ENCODE measurements around the gene STH.

STH gene

DNA sequence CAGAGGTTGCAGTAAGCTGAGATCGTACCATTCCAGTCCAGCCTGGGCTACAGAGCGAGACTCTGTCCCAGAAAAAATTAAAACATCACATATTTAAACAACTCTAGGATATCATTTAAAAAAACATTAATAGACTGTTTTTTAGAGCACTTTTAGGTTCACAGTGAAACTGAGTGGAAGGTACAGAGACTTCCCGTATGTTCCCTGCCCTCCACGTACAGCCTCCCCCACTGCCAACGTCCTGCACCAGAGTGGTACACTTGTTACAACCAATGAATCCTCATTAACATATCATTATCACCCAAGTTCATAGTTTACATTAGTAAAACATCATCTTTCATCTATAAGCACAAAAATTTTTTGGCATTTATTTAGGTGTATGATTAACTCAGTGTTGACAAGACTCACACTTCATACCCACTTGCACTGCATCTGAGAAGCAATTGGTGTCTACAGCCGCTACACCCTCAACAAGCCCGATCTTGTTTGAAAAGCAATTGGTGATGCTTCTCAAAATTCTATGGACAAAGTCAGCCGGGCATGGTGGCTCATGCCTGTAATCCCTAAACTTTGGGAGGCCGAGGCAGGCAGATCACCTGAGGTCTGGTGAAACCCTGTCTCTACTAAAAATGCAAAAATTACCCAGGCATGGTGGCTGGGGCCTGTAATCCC lies 39.9 kb upstream of the STH start:
- WGBS (ENCODE audit: extremely low coverage, insufficient coverage, insufficient read length), result no CpG with 5 or more reads among the region's 9 CpGs
- no peak overlapping the region for H3K4ac ChIP-seq (ENCODE audit: low read depth, low read length)

DNA sequence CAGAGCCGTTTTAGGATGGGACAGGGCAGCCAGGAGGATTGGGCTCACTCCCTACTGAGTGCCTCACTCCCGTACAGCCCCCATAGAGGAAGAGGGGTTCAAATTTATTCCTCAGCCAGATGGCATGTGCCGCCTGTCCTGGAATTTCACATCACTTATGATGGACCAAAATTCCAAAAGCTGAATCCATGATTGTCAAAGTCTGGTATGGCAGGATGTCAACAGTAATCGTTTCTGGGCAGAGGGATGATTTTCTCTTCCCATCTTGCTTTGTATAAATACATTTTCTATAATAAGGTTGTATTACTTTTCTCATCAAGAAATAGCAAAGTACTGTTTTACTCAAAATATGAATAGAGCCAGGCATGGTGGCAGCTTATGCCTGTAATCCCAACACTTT lies 38.7 kb upstream of the STH start:
- Histone ChIP-seq H3K4me3 (ENCODE audit: low read depth, low read length) (no peak overlapping the region), H2BK12ac (ENCODE audit: low read length) (no peak overlapping the region), H4K91ac (ENCODE audit: low read depth, low read length) (no peak overlapping the region), H3K27ac (ENCODE audit: low read depth, low read length) (no peak overlapping the region), H3K23ac (ENCODE audit: low read length) (no peak overlapping the region), H3K4ac (ENCODE audit: low read depth, low read length) (no peak overlapping the region), H3K9me3 (ENCODE audit: insufficient read depth, low read depth, low read length) (peaks cover 4% of the 10 kb centered on the region), H4K12ac (ENCODE audit: low read depth, low read length) (no peak overlapping the region), H3K79me1 (ENCODE audit: low read length) (no peaks in the 10 kb centered on the region), H3K18ac (ENCODE audit: low read length) (no peak overlapping the region), H2AFZ (ENCODE audit: insufficient read depth, low read length, poor library complexity) (no peak overlapping the region), H3K14ac (ENCODE audit: low read length) (no peak overlapping the region), H3K27me3 (ENCODE audit: insufficient read depth, low read length) (no peaks in the 10 kb centered on the region), H3K4me2 (ENCODE audit: low read length) (no peak overlapping the region), H3K79me2 (ENCODE audit: control insufficient read depth, insufficient read depth, low read length, poor library complexity) (no peaks in the 10 kb centered on the region), H4K8ac (ENCODE audit: low read depth, low read length) (no peak overlapping the region), H2BK5ac (ENCODE audit: low read depth, low read length, poor library complexity) (no peak overlapping the region), H3K36me3 (ENCODE audit: control insufficient read depth in 1 of 2, insufficient read depth in 2 of 2, low read length in 2 of 2) (no peaks in the 10 kb centered on the region), H2BK120ac (ENCODE audit: insufficient read depth, low read length, poor library complexity) (no peak overlapping the region), H3K4me1 (ENCODE audit: control insufficient read depth in 1 of 2, insufficient read depth in 2 of 2, low read length in 2 of 2) (peaks cover 0 to 3% of the 10 kb centered on the region in 2 experiments), H3K9ac (ENCODE audit: low read length) (no peak overlapping the region), H2AK5ac (ENCODE audit: low read length) (no peak overlapping the region)
- WGBS (ENCODE audit: extremely low coverage, insufficient coverage, insufficient read length), result no CpG with 5 or more reads among the region's 4 CpGs
- DNase-seq, result no peak

More for the DNA sequence above, 39.9 kb upstream of the STH start:
- H3K4me1 ChIP-seq (ENCODE audit: control insufficient read depth in 1 of 2, insufficient read depth in 2 of 2, low read length in 2 of 2), result peaks cover 1 to 3% of the 10 kb centered on the region in 2 experiments
- no peak overlapping the region for H2BK5ac ChIP-seq (ENCODE audit: low read depth, low read length, poor library complexity)
- peaks cover 5% of the 10 kb centered on the region for H3K9me3 ChIP-seq (ENCODE audit: insufficient read depth, low read depth, low read length)
- no peak overlapping the region for H3K14ac ChIP-seq (ENCODE audit: low read length)
- H3K18ac ChIP-seq (ENCODE audit: low read length), result no peak overlapping the region
- no peaks in the 10 kb centered on the region for H3K36me3 ChIP-seq (ENCODE audit: control insufficient read depth in 1 of 2, insufficient read depth in 2 of 2, low read length in 2 of 2)
- DNase-seq, result no peak
- no peak overlapping the region for H2AK5ac ChIP-seq (ENCODE audit: low read length)
- H4K8ac ChIP-seq (ENCODE audit: low read depth, low read length), result no peak overlapping the region
- no peaks in the 10 kb centered on the region for H3K79me1 ChIP-seq (ENCODE audit: low read length)
- H3K9ac ChIP-seq (ENCODE audit: low read length), result no peak overlapping the region
- no peaks in the 10 kb centered on the region for H3K79me2 ChIP-seq (ENCODE audit: control insufficient read depth, insufficient read depth, low read length, poor library complexity)
- no peak overlapping the region for H4K12ac ChIP-seq (ENCODE audit: low read depth, low read length)
- no peak overlapping the region for H2AFZ ChIP-seq (ENCODE audit: insufficient read depth, low read length, poor library complexity)
- H2BK120ac ChIP-seq (ENCODE audit: insufficient read depth, low read length, poor library complexity), result no peak overlapping the region
- no peak overlapping the region for H4K91ac ChIP-seq (ENCODE audit: low read depth, low read length)
- H3K27ac ChIP-seq (ENCODE audit: low read depth, low read length), result no peak overlapping the region
- H3K4me2 ChIP-seq (ENCODE audit: low read length), result no peak overlapping the region
- H3K4me3 ChIP-seq (ENCODE audit: low read depth, low read length), result no peak overlapping the region
- no peak overlapping the region for H3K23ac ChIP-seq (ENCODE audit: low read length)
- H3K27me3 ChIP-seq (ENCODE audit: insufficient read depth, low read length), result no peaks in the 10 kb centered on the region
- no peak overlapping the region for H2BK12ac ChIP-seq (ENCODE audit: low read length)

DNA sequence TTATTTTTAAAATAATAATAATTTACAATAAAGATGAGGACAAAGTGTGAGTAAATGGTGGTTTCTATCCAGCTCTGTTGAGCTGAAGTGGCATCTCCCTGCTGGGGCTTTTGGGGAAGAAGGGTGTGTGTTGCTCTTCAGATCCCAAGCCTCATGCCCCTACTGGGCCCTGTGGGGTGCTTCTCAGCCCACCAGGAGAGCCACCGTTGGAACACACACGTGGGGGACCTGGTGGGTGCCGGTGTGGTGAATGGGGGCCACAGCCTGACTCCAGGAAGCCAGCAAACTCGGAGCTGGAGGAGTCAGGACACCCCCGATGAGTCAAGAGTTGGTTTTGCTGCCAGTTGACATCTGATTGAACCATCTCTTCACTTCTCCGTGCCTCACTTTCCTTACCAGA lies 37.8 kb upstream of the STH start:
- Histone ChIP-seq H4K91ac (ENCODE audit: low read depth, low read length) (no peak overlapping the region), H2BK12ac (ENCODE audit: low read length) (no peak overlapping the region), H3K79me1 (ENCODE audit: low read length) (no peaks in the 10 kb centered on the region), H4K12ac (ENCODE audit: low read depth, low read length) (no peak overlapping the region), H3K27ac (ENCODE audit: low read depth, low read length) (no peak overlapping the region), H2AFZ (ENCODE audit: insufficient read depth, low read length, poor library complexity) (no peak overlapping the region), H3K14ac (ENCODE audit: low read length) (no peak overlapping the region), H3K27me3 (ENCODE audit: insufficient read depth, low read length) (no peaks in the 10 kb centered on the region), H2BK120ac (ENCODE audit: insufficient read depth, low read length, poor library complexity) (no peak overlapping the region), H3K36me3 (ENCODE audit: control insufficient read depth in 1 of 2, insufficient read depth in 2 of 2, low read length in 2 of 2) (no peaks in the 10 kb centered on the region), H3K23ac (ENCODE audit: low read length) (no peak overlapping the region), H3K4me3 (ENCODE audit: low read depth, low read length) (no peak overlapping the region), H2AK5ac (ENCODE audit: low read length) (no peak overlapping the region), H3K9ac (ENCODE audit: low read length) (no peak overlapping the region), H3K9me3 (ENCODE audit: insufficient read depth, low read depth, low read length) (peaks cover 2% of the 10 kb centered on the region), H3K4ac (ENCODE audit: low read depth, low read length) (no peak overlapping the region), H4K8ac (ENCODE audit: low read depth, low read length) (no peak overlapping the region), H3K4me2 (ENCODE audit: low read length) (no peak overlapping the region), H3K18ac (ENCODE audit: low read length) (no peak overlapping the region), H2BK5ac (ENCODE audit: low read depth, low read length, poor library complexity) (no peak overlapping the region), H3K79me2 (ENCODE audit: control insufficient read depth, insufficient read depth, low read length, poor library complexity) (no peaks in the 10 kb centered on the region), H3K4me1 (ENCODE audit: control insufficient read depth in 1 of 2, insufficient read depth in 2 of 2, low read length in 2 of 2) (peaks cover 0 to 3% of the 10 kb centered on the region in 2 experiments)
- DNase-seq, result no peak
- WGBS (ENCODE audit: extremely low coverage, insufficient coverage, insufficient read length), result no CpG with 5 or more reads among the region's 6 CpGs

DNA sequence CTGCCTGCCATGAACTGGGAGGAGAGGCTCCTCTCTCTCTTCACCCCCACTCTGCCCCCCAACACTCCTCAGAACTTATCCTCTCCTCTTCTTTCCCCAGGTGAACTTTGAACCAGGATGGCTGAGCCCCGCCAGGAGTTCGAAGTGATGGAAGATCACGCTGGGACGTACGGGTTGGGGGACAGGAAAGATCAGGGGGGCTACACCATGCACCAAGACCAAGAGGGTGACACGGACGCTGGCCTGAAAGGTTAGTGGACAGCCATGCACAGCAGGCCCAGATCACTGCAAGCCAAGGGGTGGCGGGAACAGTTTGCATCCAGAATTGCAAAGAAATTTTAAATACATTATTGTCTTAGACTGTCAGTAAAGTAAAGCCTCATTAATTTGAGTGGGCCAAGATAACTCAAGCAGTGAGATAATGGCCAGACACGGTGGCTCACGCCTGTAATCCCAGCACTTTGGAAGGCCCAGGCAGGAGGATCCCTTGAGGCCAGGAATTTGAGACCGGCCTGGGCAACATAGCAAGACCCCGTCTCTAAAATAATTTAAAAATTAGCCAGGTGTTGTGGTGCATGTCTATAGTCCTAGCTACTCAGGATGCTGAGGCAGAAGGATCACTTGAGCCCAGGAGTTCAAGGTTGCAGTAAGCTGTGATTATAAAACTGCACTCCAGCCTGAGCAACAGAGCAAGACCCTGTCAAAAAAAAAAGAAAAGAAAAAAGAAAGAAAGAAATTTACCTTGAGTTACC lies 36.7 kb upstream of the STH start:
- no peak overlapping the region for H4K91ac ChIP-seq (ENCODE audit: low read depth, low read length)
- H2BK12ac ChIP-seq (ENCODE audit: low read length), result no peak overlapping the region
- no peak overlapping the region for H2BK120ac ChIP-seq (ENCODE audit: insufficient read depth, low read length, poor library complexity)
- H2AK5ac ChIP-seq (ENCODE audit: low read length), result no peak overlapping the region
- no peaks in the 10 kb centered on the region for H3K27me3 ChIP-seq (ENCODE audit: insufficient read depth, low read length)
- H3K27ac ChIP-seq (ENCODE audit: low read depth, low read length), result no peak overlapping the region
- no peak overlapping the region for H3K4ac ChIP-seq (ENCODE audit: low read depth, low read length)
- H3K9ac ChIP-seq (ENCODE audit: low read length), result no peak overlapping the region
- H3K79me1 ChIP-seq (ENCODE audit: low read length), result no peaks in the 10 kb centered on the region
- no peak overlapping the region for H4K8ac ChIP-seq (ENCODE audit: low read depth, low read length)
- H3K4me2 ChIP-seq (ENCODE audit: low read length), result no peak overlapping the region
- H3K79me2 ChIP-seq (ENCODE audit: control insufficient read depth, insufficient read depth, low read length, poor library complexity), result no peaks in the 10 kb centered on the region
- H3K14ac ChIP-seq (ENCODE audit: low read length), result no peak overlapping the region
- no peak overlapping the region for H2AFZ ChIP-seq (ENCODE audit: insufficient read depth, low read length, poor library complexity)
- no peak overlapping the region for H4K12ac ChIP-seq (ENCODE audit: low read depth, low read length)
- whole genome bisulfite sequencing (ENCODE audit: extremely low coverage, insufficient coverage, insufficient read length), result no CpG with 5 or more reads among the region's 12 CpGs
- H3K4me3 ChIP-seq (ENCODE audit: low read depth, low read length), result no peak overlapping the region
- H3K4me1 ChIP-seq (ENCODE audit: control insufficient read depth in 1 of 2, insufficient read depth in 2 of 2, low read length in 2 of 2), result peaks cover 0 to 3% of the 10 kb centered on the region in 2 experiments
- H3K9me3 ChIP-seq (ENCODE audit: insufficient read depth, low read depth, low read length), result peaks cover 2% of the 10 kb centered on the region
- H3K23ac ChIP-seq (ENCODE audit: low read length), result no peak overlapping the region
- H3K18ac ChIP-seq (ENCODE audit: low read length), result no peak overlapping the region
- no peak for DNase-seq
- no peaks in the 10 kb centered on the region for H3K36me3 ChIP-seq (ENCODE audit: control insufficient read depth in 1 of 2, insufficient read depth in 2 of 2, low read length in 2 of 2)
- no peak overlapping the region for H2BK5ac ChIP-seq (ENCODE audit: low read depth, low read length, poor library complexity)
